ENCODE measurements around the gene RREB1. TPM values are rescaled to one million over a fixed set of nuclear protein-coding genes. Genes with fewer than 3 reads are reported as not detected.
A peak's percentile ranks its signal among the peaks of the same experiment; 100 is the strongest.

Gene RREB1
- total RNA-seq, 1 experiment from 2014 or later, result 35.8 TPM

- Histone ChIP-seq H2AK5ac (ENCODE audit: insufficient read length, low read length) (no peak overlapping the region), H3K4me1 (ENCODE audit: insufficient read depth, low read length) (no peaks in the 10 kb centered on the region; the same call in 1 of the 2 replicates), H3T11ph (ENCODE audit: low read length) (no peak overlapping the region), H3K18ac (ENCODE audit: insufficient read length, low read depth, low read length) (no peak overlapping the region), H4K20me1 (ENCODE audit: control insufficient read depth, insufficient read depth, insufficient read length) (no peaks in the 10 kb centered on the region), H3K27ac (ENCODE audit: insufficient read length, low read depth, low read length) (no peak overlapping the region), H2BK5ac (ENCODE audit: insufficient read length, low read length) (no peak overlapping the region), H3K23ac (ENCODE audit: insufficient read length, low read depth, low read length) (no peak overlapping the region), H2BK20ac (ENCODE audit: low read depth, low read length, poor library complexity, severe bottlenecking) (no peak overlapping the region), H3K9ac (ENCODE audit: extremely low read depth, insufficient read length, low read length) (no peak overlapping the region), H3K4me2 (ENCODE audit: insufficient read depth, insufficient read length, low read length) (no peak overlapping the region), H3K79me1 (ENCODE audit: insufficient read depth, low read depth, low read length, poor library complexity, severe bottlenecking) (peaks cover 2% of the 10 kb centered on the region), H3K14ac (ENCODE audit: insufficient read depth, low read length) (0 out of 2 replicates have a peak overlapping the region, but pooled peaks have one; percentile 37), H3K27me3 (ENCODE audit: insufficient read depth, low read length) (no peaks in the 10 kb centered on the region), H2BK15ac (ENCODE audit: low read depth, low read length) (no peak overlapping the region), H3K23me2 (ENCODE audit: insufficient read length, low read depth, low read length, poor library complexity, severe bottlenecking) (no peaks in the 10 kb centered on the region), H3K9me3 (ENCODE audit: control insufficient read depth, low read depth, low read length) (no peaks in the 10 kb centered on the region), H2BK12ac (ENCODE audit: insufficient read length, low read depth, low read length) (no peak overlapping the region), H3K4ac (ENCODE audit: low read depth, low read length) (no peak overlapping the region), H3K79me2 (ENCODE audit: insufficient read depth, low read length) (peaks cover 12% of the 10 kb centered on the region; the same call in 1 of the 2 replicates), H4K5ac (ENCODE audit: insufficient read length, low read depth, low read length) (no peak overlapping the region), H2AFZ (ENCODE audit: low read length) (no peak overlapping the region), H3K56ac (ENCODE audit: insufficient read length, low read depth, low read length) (no peak overlapping the region), H2BK120ac (ENCODE audit: low read depth, low read length, poor library complexity, severe bottlenecking) (no peak overlapping the region), H4K91ac (ENCODE audit: insufficient read length, low read depth, low read length) (no peak overlapping the region), H4K8ac (replicated peaks; ENCODE audit: insufficient read length, low read depth, low read length) (no peak overlapping the region)
- DNase-seq, result no peak
- no peak overlapping the region for H3K27ac Mint-ChIP-seq
- no CpG with 5 or more reads among the region's 7 CpGs for WGBS (ENCODE audit: extremely low coverage, insufficient read length, low lambda C conversion rate)
- H3K27me3 Mint-ChIP-seq (ENCODE audit: low read depth), result no peaks in the 10 kb centered on the region
- peaks cover 2 to 14% (median 9%) of the 10 kb centered on the region in 3 experiments; a peak in 5 of 7 replicates for H3K36me3 Mint-ChIP-seq (ENCODE audit: insufficient read depth in 1 of 3, low read depth in 3 of 3)
- H3K4me3 Mint-ChIP-seq, result no peak overlapping the region
- peaks cover 31 to 40% of the 10 kb centered on the region in 2 experiments for H3K4me1 Mint-ChIP-seq
- H3K9me3 Mint-ChIP-seq, result no peaks in the 10 kb centered on the region
- no peak for TF ChIP-seq CTCF (conservative IDR thresholded peaks at IDR 0.05)
Measured at GRCh38 chr6:7121700-7122241, 14.0 kb downstream of the RREB1 start.

All from H9 (cell line).